GM06990 (cell line): Measurements from ENCODE around the gene RBM28.

Experiments used
- DNase-seq: peaks from one replicate; pipeline ENCODE4 v3.0.0-alpha.2; 2011; ENCODE audit not compliant: insufficient read length; ENCODE audit errors: extremely low read depth
- H3K27me3 ChIP-seq: replicated peaks from 2 replicates; pipeline ENCODE4 v1.6.0; 2011; ENCODE audit warnings: low read length; ENCODE audit not compliant: control insufficient read depth, insufficient read depth
- H3K36me3 ChIP-seq: 2 replicates; pipeline ENCODE4 v1.5.1; 2011; ENCODE audit warnings: low read length; ENCODE audit not compliant: control insufficient read depth, insufficient read depth
- H3K4me3 ChIP-seq: replicated peaks from 2 replicates; pipeline ENCODE4 v1.5.1; 2011; ENCODE audit warnings: low read depth, mild to moderate bottlenecking, control low read depth, low read length
- TF ChIP-seq, protein P1 (sequence below): IDR thresholded peaks from 2 replicates; pipeline ENCODE4 v1.5.1; 2011; ENCODE audit warnings: low read length, control low read depth, mild to moderate bottlenecking, inconsistent platforms; ENCODE audit not compliant: insufficient read depth, poor library complexity, severe bottlenecking

RBM28 gene

DNA sequence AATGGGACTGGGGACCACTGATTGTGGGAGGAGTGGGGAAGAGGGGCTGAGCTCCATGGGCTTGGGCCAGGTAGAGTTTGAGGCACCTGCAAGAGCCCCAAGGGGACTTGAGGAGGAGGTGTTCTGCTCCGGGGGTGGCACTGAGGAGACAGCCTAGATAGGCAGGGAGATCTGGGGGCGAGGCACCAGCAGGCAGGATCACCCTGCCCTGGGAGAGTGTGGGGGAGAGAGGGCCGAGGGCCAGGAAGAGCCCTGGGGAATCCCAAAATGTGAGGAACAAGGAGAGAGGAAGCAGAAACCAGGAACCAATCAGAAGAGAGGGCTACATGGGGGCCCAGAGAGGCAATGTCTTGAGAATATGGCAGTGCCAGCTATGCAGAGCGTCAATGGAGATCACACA, 68.0 kb downstream of the RBM28 start:
- TF ChIP-seq, protein P1, sequence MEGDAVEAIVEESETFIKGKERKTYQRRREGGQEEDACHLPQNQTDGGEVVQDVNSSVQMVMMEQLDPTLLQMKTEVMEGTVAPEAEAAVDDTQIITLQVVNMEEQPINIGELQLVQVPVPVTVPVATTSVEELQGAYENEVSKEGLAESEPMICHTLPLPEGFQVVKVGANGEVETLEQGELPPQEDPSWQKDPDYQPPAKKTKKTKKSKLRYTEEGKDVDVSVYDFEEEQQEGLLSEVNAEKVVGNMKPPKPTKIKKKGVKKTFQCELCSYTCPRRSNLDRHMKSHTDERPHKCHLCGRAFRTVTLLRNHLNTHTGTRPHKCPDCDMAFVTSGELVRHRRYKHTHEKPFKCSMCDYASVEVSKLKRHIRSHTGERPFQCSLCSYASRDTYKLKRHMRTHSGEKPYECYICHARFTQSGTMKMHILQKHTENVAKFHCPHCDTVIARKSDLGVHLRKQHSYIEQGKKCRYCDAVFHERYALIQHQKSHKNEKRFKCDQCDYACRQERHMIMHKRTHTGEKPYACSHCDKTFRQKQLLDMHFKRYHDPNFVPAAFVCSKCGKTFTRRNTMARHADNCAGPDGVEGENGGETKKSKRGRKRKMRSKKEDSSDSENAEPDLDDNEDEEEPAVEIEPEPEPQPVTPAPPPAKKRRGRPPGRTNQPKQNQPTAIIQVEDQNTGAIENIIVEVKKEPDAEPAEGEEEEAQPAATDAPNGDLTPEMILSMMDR: no peak
- H3K4me3 ChIP-seq: no peak overlapping the region
- DNase-seq: no peak
- no peaks in the 10 kb centered on the region for H3K36me3 ChIP-seq
- H3K27me3 ChIP-seq: no peaks in the 10 kb centered on the region; the same call in 1 of the 2 replicates

DNA sequence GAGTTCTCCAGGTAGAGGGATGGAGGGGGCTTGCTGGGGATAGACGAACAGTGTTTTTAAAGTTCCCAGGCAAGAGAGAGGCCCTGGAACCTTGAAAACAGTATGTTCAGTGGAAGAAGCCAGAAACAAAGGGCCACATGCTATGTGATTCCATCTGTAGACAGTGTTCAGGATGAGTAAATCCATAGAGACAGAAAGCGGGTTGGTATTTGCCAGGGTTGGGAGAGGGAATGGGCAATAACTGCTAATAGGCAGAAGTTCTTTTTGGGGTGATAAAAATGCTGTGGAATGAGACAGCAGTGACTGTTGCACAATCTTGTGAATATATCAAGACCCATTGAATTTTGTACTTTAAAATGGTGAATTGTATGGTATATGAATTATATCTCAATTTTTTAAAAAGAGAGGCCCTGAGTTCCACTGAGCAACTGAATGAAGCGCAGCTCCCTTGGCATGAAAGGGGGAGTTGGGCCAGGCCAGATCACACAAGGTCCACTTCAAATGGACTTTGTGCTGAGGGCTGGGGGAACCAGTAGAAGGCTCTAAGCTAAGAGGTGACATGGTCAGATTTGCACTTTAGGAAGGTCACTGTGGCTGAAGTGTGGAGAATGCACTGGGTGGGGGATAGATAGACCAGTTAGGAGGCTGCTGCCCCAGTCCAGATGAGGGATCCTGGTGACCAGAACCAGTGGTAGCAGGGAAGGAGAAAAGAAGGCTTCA, 68.7 kb downstream of the RBM28 start:
- DNase-seq: no peak
- Histone ChIP-seq H3K4me3 (no peak overlapping the region), H3K27me3 (no peaks in the 10 kb centered on the region; the same call in 1 of the 2 replicates), H3K36me3 (no peaks in the 10 kb centered on the region)
- TF ChIP-seq, protein P1: no peak

DNA sequence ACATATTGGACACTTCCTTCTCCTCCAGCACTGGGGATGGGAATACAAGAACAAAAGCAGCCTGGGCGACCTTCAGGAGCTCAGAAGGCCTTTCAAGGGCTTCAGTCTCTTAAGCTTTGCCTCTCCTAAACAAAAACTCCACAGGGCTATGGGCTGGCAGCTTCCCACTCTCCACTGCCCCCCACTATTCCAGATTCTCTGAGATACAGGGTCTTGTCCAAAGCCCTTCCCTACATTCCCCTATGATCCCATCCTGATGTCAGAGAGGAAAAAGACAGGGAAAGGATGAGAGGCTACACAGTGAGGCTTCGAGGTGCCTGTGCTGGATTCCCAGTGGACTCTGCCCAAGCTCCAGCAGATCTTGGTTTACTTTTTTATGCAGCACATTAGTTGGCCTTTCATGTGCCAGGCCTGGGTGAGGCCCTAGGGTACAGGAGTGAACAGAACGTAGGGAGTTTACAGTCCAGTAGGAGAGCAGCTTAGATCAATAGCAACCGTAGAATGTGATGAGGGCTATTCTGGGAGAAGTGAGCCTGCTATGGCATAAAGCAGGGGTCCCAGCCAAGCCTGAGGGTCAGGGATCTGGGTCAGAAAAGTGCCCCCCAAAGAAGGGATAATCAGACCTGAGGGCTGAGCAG, 69.3 kb downstream of the RBM28 start:
- no peak for DNase-seq
- TF ChIP-seq, protein P1: no peak
- H3K27me3 ChIP-seq: no peaks in the 10 kb centered on the region; the same call in 1 of the 2 replicates
- no peak overlapping the region for H3K4me3 ChIP-seq
- no peaks in the 10 kb centered on the region for H3K36me3 ChIP-seq

DNA sequence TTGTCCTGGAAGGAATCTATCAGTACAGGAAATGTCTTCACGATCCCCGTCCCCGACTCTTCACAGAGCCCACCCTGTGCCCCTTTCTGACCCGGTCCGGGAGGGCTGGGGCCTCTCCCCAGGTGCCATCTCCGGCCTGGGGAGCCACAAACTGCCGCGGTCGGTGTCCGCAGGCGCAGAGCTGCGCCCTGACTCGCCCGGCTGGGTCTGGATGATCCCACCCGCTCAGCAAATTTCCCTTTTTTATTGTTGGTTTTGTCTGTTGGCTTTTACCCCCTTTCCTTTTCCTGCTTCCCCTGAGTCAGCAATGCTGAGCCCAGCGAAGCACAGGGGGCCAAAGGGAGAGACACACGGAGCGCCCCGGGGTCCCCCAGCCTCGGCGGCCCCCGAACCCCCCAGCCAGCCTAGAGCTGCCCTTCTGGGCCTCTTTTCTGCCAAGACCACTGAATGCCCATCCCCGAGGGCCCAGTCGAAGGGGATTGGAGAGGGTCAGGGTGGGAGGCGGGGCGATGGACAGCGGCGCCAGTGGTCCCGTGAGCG, 71.7 kb downstream of the RBM28 start:
- TF ChIP-seq, protein P1: no peak
- Histone ChIP-seq H3K4me3 (no peak overlapping the region), H3K36me3 (no peaks in the 10 kb centered on the region), H3K27me3 (no peaks in the 10 kb centered on the region; the same call in none of the 2 replicates)
- no peak for DNase-seq

DNA sequence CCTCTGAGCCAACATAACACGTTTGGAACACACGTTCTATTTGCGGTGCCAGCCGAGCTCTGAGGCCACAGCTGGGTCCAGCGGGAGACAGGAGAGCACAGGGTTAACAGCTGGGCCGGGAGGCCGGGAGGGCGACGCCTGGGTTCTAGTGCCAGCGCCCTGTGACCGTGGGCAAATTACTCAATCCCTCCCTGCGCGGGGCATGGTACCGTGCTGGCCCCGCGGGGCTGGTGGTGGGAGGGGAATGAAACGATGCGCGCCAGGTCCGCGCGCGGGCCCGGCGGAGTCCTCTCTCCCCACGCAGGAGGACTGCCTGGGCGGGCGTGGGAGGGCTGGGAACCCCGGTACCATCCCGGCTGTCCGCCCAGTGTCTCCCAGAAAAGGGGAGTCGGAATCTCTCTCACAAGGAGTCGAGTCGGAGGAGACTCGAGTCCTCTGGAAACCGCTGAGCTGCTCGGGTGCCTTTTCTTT, 72.2 kb downstream of the RBM28 start:
- TF ChIP-seq, protein P1: no peak
- no peaks in the 10 kb centered on the region for H3K36me3 ChIP-seq
- H3K4me3 ChIP-seq: no peak overlapping the region
- DNase-seq: no peak
- H3K27me3 ChIP-seq: no peaks in the 10 kb centered on the region; the same call in none of the 2 replicates
